Ovary (tissue), 9 donors: Measurements from ENCODE around the gene TSSK2. TPM values are rescaled to one million over a fixed set of nuclear protein-coding genes. Genes with fewer than 3 reads are reported as not detected.

Experiments used
- DNase-seq, 5 donors: peaks; one replicate each; pipeline ENCODE4 v3.0.0-alpha.2; 2019 to 2020
- H3K27ac ChIP-seq, 2 donors: fragments of 200-600 bp; one replicate each; pipeline versions ENCODE4 v1.5.1 to v1.8.0; 2019 to 2022
- H3K27me3 ChIP-seq: fragments of 200-600 bp; one replicate; pipeline ENCODE4 v1.8.0; 2022
- H3K36me3 ChIP-seq: fragments of 200-600 bp; sonication (generic); one replicate; pipeline ENCODE4 v1.5.1; 2019
- H3K4me1 ChIP-seq: one replicate; pipeline ENCODE4 v1.8.1; 2013; ENCODE audit warnings: mild to moderate bottlenecking, moderate library complexity; ENCODE audit not compliant: insufficient read depth
- H3K4me3 ChIP-seq: fragments of 200-600 bp; sonication (generic); one replicate; pipeline ENCODE4 v1.5.1; 2017
- H3K9me3 ChIP-seq, 2 donors: fragments of 200-600 bp in 1 of 2; sonication (generic) in 1 of 2; one replicate each; pipeline versions ENCODE4 v1.5.1 to v1.8.1; 2013 to 2019; ENCODE audit warnings: mild to moderate bottlenecking in 1 of 2, moderate library complexity in 1 of 2
- EP300 ChIP-seq: sonication (generic); formaldehyde crosslinking; IDR thresholded peaks from one replicate; pipeline ENCODE4 v1.6.1; 2017; ENCODE audit warnings: antibody characterized with exemption
- POLR2A ChIP-seq: fragments of 450-650 bp; IDR thresholded peaks from one replicate; pipeline ENCODE4 v1.6.1; 2017; ENCODE audit warnings: antibody characterized with exemption, mild to moderate bottlenecking, moderate library complexity
- WGBS, 3 donors: extraction: QIAGEN DNeasy Blood & Tissue Kit in 1 of 3; methylation state at CpG; one replicate each; pipeline versions ENCODE4 v1.1.5 to v1.1.7; 2013 to 2017; 5-methylcytosine and 5-hydroxymethylcytosine counted together
- intact Hi-C, 4 donors: fragments of 100-400 bp; cut with DNase I; formaldehyde crosslinking; loops; one replicate each; pipeline versions ENCODE4 v1.11.0 to v1.15.1; 2022 to 2023
- polyA plus RNA-seq, 2 donors: library from polyadenylated mRNA; stranded (reverse); fragments of 200-250 nt in 1 of 2; fragments of 350-450 nt in 1 of 2; fragmentation: Illumina TruSeq in 1 of 2; extraction: RNeasy Lipid Tissue Mini Kit (QIAGEN cat#74804) in 1 of 2; gene quantifications; one replicate each; pipeline ENCODE4 v1.2.3, GENCODE V29; 2013 to 2014
- total RNA-seq, 7 donors: library from RNA; depleted of rRNA in 2 of 7; stranded (reverse); fragments of >200 nt in 2 of 7; fragmentation: NEBNext Ultra II Directional in 3 of 7; extraction: Animal tissue kit (Norgen Biotek cat#: 25700) in 3 of 7; gene quantifications; one replicate each; pipeline versions ENCODE4 v1.1.0 to v1.2.4, GENCODE V29; 2016 to 2023
- TF ChIP-seq, protein P1 (sequence below), 3 donors: fragments of 450-650 bp in 2 of 3; fragments of 200-600 bp in 1 of 3; IDR thresholded peaks; one replicate each; pipeline versions ENCODE4 v1.5.1 to v1.8.0; 2016 to 2022; ENCODE audit warnings: antibody characterized with exemption in 3 of 3, mild to moderate bottlenecking in 1 of 3
- donor health status: DM: no; HTN: no; CAD: no; lungs with moderate emphysema.
- donor health status: DM: no; HTN: no; CAD: no.
- donor health status: Bipolar disorder and iron deficiency.
- donor health status: DM: yes; HTN: yes; CAD: no.
- donor health status: DM: no; HTN: no; CAD: no.
- donor health status: DM: yes; HTN: yes; CAD: no.

Gene TSSK2
- total and polyA plus RNA-seq, 9 donors: 0.05 TPM; not detected in 8

DNA sequence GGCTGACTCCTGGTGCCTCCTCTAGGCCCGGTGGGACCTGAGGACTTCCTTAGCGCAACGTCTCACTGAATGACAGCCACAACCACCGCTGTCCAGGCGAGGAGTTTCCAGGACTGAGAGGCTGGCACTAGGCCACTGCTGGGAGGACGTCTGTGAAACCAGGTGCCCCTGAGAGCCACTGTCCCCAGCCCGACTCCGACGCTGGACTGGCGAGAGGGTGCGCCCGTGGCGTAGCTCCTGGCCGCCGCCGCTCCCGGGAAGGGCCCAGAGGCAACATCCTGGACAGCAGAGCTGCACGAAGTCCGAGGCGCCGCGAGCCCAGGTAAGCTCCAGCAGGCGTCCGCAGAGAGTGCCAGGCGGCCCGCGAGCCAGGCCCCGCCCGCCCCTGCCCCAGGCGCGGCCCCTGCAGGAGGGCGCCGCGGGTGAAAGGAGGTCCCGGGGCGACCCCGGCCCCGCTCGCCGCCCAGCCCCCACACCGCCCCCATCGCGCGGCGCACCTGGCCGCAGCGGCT, 9.4 kb upstream of the TSSK2 start:
- H3K4me1 ChIP-seq: peaks cover 21% of the 10 kb centered on the region
- no peaks in the 10 kb centered on the region for H3K36me3 ChIP-seq
- H3K4me3 ChIP-seq: peak overlapping the region; percentile 83
- no peaks in the 10 kb centered on the region for H3K27me3 ChIP-seq
- TF ChIP-seq EP300 (no peak), POLR2A (no peak)
- TF ChIP-seq, protein P1, sequence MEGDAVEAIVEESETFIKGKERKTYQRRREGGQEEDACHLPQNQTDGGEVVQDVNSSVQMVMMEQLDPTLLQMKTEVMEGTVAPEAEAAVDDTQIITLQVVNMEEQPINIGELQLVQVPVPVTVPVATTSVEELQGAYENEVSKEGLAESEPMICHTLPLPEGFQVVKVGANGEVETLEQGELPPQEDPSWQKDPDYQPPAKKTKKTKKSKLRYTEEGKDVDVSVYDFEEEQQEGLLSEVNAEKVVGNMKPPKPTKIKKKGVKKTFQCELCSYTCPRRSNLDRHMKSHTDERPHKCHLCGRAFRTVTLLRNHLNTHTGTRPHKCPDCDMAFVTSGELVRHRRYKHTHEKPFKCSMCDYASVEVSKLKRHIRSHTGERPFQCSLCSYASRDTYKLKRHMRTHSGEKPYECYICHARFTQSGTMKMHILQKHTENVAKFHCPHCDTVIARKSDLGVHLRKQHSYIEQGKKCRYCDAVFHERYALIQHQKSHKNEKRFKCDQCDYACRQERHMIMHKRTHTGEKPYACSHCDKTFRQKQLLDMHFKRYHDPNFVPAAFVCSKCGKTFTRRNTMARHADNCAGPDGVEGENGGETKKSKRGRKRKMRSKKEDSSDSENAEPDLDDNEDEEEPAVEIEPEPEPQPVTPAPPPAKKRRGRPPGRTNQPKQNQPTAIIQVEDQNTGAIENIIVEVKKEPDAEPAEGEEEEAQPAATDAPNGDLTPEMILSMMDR (IDR thresholded peaks at IDR 0.05): no peak
- intact Hi-C loops: no loop called here
- WGBS, 3 donors: 0 to 1% (median 0%) methylated on average over 29 to 47 of the region's 47 CpGs
- peak; percentile 42 to 67 (median 57) for DNase-seq
- H3K27ac ChIP-seq: peak overlapping the region; percentile 41 to 83
- no peaks in the 10 kb centered on the region for H3K9me3 ChIP-seq

DNA sequence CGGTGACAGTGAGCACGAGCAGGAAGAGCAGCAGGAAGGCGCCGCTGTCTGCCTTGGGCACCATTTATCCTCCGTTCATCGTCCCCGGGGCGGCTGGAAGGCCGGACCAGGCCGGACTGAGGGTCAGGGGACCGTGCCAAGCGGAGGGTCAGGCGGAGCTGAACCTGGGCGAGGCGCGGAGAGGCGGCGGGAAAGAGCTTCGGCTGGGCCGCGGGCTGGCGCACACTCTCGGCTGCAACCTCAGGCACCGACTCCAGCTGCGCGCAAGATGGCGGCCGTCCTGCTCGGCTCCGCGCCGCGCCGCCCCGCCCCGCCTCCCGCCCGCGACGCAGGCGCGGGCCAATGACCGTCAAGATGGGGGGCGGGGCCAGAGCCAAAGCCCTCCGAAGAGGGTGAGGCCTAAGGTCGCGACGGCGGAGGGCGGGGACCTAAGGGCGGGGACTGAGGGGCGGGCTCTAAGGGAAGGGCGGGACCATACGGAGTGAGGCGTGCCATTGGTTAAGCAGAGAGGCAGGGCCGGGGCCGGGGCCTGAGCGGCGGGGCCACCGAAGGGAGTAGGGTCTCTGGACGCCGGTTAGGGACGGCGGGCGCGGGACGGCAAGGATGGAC, 8.9 kb upstream of the TSSK2 start, which contains the start of gene DGCR2:
TSS of gene DGCR2 (minus strand) at position 270 of the 609 bp plus-strand sequence. CDS start at position 64, 206 bp downstream.
- intact Hi-C loops: no loop called here
- no peak for TF ChIP-seq EP300
- TF ChIP-seq, protein P1 (IDR thresholded peaks at IDR 0.05): no peak
- TF ChIP-seq POLR2A: peak; percentile 68
- DNase-seq: peak; percentile 96 to 98 (median 97)
- H3K4me1 ChIP-seq: peaks cover 16% of the 10 kb centered on the region
- H3K9me3 ChIP-seq: no peaks in the 10 kb centered on the region
- peak within 1 kb of the TSS; percentile 41 to 83 for H3K27ac ChIP-seq
- WGBS, 3 donors: 0 to 1% (median 1%) methylated on average over 29 to 67 of the region's 67 CpGs
- no peaks in the 10 kb centered on the region for H3K27me3 ChIP-seq
- H3K36me3 ChIP-seq: no peaks in the 10 kb centered on the region
- H3K4me3 ChIP-seq: peak within 1 kb of the TSS; percentile 83

DNA sequence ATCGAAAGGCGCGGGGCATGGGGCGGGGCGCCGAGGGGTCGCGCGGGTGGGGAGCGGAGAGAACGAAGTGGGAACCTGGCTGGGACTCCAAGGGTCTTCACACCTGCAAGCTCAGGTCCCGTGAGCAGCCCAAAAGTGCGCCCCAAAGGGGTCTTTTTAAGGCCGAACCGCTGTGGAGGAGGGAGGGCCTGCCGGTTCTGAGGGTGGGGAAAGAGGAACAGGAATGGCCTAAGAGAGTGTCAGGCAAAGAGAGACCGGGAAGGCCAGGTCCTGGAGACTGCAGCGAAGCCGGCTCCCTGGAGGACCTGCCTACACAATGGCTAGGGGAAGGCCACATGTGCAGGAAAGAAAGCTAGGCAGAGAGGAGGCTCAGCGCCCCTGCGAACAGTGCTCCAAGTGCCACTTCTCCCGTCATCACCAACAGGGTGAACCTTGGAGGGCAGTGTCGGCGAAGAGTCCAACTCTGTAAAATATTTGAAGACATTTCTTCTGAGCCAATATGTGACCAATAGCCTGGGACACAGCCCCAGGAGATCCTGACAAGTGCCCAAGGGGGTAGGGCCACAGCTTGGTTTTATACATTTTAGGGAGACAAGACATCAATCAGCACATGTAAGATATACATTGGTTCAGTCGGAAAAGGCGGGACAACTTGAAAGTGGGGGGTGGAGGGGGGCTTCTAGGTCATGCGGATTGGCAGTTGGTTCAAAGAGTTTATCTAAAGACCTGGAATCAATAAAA, 8.2 kb upstream of the TSSK2 start:
- H3K4me1 ChIP-seq: peaks cover 13% of the 10 kb centered on the region
- 15 to 19% (median 18%) methylated on average over 26 to 27 of the region's 27 CpGs for WGBS, 3 donors
- H3K27ac ChIP-seq: peak overlapping the region in 1 of 2 donors; percentile 45
- H3K27me3 ChIP-seq: no peaks in the 10 kb centered on the region
- TF ChIP-seq EP300: no peak
- no peak for TF ChIP-seq POLR2A
- TF ChIP-seq, protein P1 (IDR thresholded peaks at IDR 0.05): no peak
- H3K4me3 ChIP-seq: peak overlapping the region; percentile 83
- H3K36me3 ChIP-seq: no peaks in the 10 kb centered on the region
- no peaks in the 10 kb centered on the region for H3K9me3 ChIP-seq
- peak in 1 of 5 donors; percentile 49 for DNase-seq
- intact Hi-C loops: no loop called here

DNA sequence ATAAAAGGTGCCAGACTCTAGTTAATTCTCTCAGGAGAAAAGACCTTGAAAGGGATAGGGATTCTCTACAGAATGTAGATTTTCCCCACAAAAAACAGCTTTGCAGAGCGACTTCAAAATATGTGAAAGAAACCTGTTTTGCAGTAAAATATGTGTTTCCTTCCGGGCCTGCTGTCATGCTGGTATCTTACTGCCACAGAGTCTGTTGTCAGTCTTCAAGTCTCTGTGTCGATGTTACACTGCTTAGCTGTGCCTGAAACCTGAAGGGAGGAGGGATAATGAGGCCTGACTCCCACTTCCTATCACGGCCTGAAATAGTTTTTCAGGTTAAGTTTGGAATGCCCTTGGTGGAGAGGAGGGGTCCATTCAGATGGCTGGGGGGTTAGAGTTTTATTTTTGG, 7.2 kb upstream of the TSSK2 start:
- Histone ChIP-seq H3K27me3 (no peaks in the 10 kb centered on the region), H3K4me1 (peaks cover 12% of the 10 kb centered on the region), H3K4me3 (no peak overlapping the region), H3K9me3 (no peaks in the 10 kb centered on the region), H3K36me3 (no peaks in the 10 kb centered on the region), H3K27ac (no peak overlapping the region)
- TF ChIP-seq, protein P1 (IDR thresholded peaks at IDR 0.05): no peak
- TF ChIP-seq EP300: no peak
- no peak for TF ChIP-seq POLR2A
- WGBS, 3 donors: 81% methylated on average over 4 of the region's 4 CpGs
- intact Hi-C loops: no loop called here
- DNase-seq: no peak
